Measurements from ENCODE around the gene TIMM13. TPM values are rescaled to one million over a fixed set of nuclear protein-coding genes. Genes with fewer than 3 reads are reported as not detected.
"Not testable (repeated sequence)": the region's sequence is repeated elsewhere in the genome, so short reads cannot be mapped to it uniquely, and the experiment has no call there.

The TIMM13 gene
- polyA plus RNA-seq, 6 donors from 2014 or later: 50.0 to 99.3 (median 70.8) TPM

- no peak overlapping the region for H3K27ac Mint-ChIP-seq
- H3K4me3 Mint-ChIP-seq: peak overlapping the region; percentile 9 to 79 (median 64)
- peaks cover 8 to 15% (median 12%) of the 10 kb centered on the region in 3 donors for H3K4me1 Mint-ChIP-seq
- no peaks in the 10 kb centered on the region for H3K9me3 Mint-ChIP-seq
- H3K36me3 Mint-ChIP-seq: no peaks in the 10 kb centered on the region
- DNase-seq (no peak), ATAC-seq (ENCODE audit: low read depth in 2 of 2) (no peak)
- peaks cover 0 to 22% (median 0%) of the 10 kb centered on the region in 3 donors for H3K27me3 Mint-ChIP-seq
Observed at GRCh38 chr19:2462635-2463421, 35.4 kb upstream of the TIMM13 start.

DNA sequence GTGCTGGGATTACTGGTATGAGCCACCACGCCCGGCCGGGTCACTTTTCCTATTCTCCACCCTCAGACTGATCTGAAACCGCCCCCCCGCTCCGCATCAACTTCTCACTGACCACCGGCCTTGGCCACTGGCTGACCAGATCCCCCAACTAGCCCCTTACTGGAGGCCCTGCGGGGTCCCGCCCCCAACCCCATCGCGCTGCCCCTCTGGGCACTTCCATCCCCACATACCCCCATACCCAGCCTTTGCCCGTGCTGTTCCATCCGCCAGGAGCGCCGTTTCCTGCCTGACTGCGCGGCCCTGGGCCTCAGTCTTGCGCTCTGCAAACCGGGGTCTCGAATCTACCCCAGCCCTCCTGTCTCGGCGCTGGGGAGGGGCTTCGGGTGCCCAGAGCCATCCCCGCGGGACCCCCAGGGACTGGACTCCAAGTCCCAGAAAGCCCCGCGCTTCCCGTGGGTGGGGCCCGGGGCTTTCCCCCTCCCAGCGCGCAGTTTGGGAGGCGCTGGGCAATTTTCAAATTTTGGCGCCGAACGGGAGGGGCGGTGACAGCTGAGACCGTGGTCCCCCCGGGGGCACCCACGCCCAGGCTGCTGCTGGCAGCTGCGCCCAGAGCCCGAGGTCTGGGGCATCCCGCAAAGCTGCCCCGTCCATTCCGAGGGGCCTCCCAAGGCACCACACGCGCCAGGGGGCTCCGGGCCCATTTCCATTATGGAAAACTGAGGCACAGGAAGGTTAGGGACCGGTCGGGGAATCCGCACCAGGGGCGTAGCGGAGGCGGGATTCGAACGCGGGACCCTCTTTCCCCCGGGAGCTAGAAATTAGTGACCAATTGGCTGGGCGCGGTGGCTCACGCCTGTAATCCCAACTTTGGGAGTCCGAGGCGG lies 34.6 kb upstream of the TIMM13 start:
- Mint-ChIP-seq H3K9me3 (no peaks in the 10 kb centered on the region), H3K4me1 (peaks cover 13 to 19% (median 17%) of the 10 kb centered on the region in 3 donors), H3K36me3 (no peaks in the 10 kb centered on the region), H3K4me3 (peak overlapping the region; percentile 70 to 90 (median 80)), H3K27me3 (peaks cover 0 to 22% (median 0%) of the 10 kb centered on the region in 3 donors), H3K27ac (peak overlapping the region in 1 of 6 donors; percentile 18)
- peak; percentile 39 for DNase-seq
- ATAC-seq (ENCODE audit: low read depth in 2 of 2): peak; percentile 74 to 77

- H3K27me3 Mint-ChIP-seq: peaks cover 0 to 22% (median 0%) of the 10 kb centered on the region in 3 donors
- ATAC-seq (ENCODE audit: low read depth in 2 of 2): no peak
- peak overlapping the region in 1 of 6 donors; percentile 11 for H3K27ac Mint-ChIP-seq
- peaks cover 16 to 24% (median 20%) of the 10 kb centered on the region in 3 donors for H3K4me1 Mint-ChIP-seq
- DNase-seq: no peak
- peak overlapping the region in 2 of 8 donors; percentile 61 to 62 for H3K4me3 Mint-ChIP-seq
- H3K9me3 Mint-ChIP-seq: no peaks in the 10 kb centered on the region
- no peaks in the 10 kb centered on the region for H3K36me3 Mint-ChIP-seq
Observed at GRCh38 chr19:2460245-2460644, 32.9 kb upstream of the TIMM13 start.

DNA sequence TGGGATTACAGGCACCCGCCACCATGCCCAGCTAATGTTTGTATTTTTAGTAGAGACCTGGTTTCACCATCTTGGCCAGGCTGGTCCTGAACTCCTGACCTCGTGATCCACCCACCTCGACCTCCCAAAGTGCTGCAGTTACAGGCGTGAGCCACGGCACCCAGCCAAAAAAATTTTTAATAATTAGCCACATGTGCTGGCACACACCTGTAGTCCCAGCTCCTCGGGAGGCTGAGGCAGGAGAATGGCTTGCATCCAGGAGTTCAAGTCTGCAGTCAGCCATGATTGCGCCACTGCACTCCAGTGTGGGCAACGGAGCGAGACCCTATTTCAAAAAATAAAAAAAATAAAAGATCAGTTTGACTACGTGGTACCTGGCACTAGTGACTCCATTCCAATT lies 31.4 kb upstream of the TIMM13 start:
- ATAC-seq (ENCODE audit: low read depth in 2 of 2); H3K36me3 Mint-ChIP-seq; H3K9me3 Mint-ChIP-seq; DNase-seq; H3K27ac Mint-ChIP-seq: not testable (repeated sequence)
- peak overlapping the region in 1 of 8 donors; percentile 30 for H3K4me3 Mint-ChIP-seq
- H3K4me1 Mint-ChIP-seq: peaks cover 22 to 29% (median 26%) of the 10 kb centered on the region in 3 donors
- peaks cover 0 to 22% (median 0%) of the 10 kb centered on the region in 3 donors for H3K27me3 Mint-ChIP-seq

- DNase-seq: no peak
- ATAC-seq (ENCODE audit: low read depth in 2 of 2): no peak
- H3K36me3 Mint-ChIP-seq: no peaks in the 10 kb centered on the region
- H3K9me3 Mint-ChIP-seq: no peaks in the 10 kb centered on the region
- H3K27me3 Mint-ChIP-seq: peaks cover 0 to 22% (median 0%) of the 10 kb centered on the region in 3 donors
- peaks cover 22 to 29% (median 26%) of the 10 kb centered on the region in 3 donors for H3K4me1 Mint-ChIP-seq
- H3K27ac Mint-ChIP-seq: no peak overlapping the region
- H3K4me3 Mint-ChIP-seq: peak overlapping the region in 3 of 8 donors; percentile 30 to 88 (median 53)
Observed at GRCh38 chr19:2458054-2458453, 30.7 kb upstream of the TIMM13 start.

DNA sequence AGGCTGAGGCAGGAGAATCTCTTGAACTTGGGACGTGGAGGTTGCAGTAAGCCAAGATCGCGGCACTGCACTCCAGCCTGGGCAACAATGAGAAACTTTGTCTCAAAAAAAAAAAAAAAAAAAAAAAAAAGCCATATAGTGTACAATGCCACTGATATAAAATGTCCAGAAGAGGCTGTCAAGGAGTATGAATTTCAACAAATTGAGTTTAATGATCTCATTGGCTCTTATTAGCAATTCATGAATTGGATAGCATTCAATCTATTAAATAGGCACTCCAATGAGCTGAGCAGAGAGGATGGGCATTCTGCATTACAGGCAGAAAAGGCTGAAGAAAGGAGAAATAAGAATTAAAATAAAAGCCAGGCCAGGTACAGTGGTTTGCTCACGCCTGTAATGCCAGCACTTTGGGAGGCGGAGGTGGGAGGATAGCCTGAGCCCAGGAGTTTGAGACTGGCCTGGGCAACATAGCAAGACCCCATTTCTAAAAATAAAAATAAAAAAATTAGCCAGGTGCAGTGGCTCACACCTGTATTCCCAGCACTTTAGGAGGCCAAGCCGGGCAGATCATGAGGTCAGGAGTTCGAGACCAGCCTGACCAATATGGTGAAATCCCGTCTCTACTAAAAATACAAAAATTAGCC lies 30.1 kb upstream of the TIMM13 start:
- Mint-ChIP-seq H3K27ac (peak overlapping the region in 4 of 6 donors; percentile 6 to 96 (median 84)), H3K36me3 (no peaks in the 10 kb centered on the region), H3K4me1 (peaks cover 22 to 29% (median 26%) of the 10 kb centered on the region in 3 donors), H3K27me3 (peaks cover 0 to 22% (median 0%) of the 10 kb centered on the region in 3 donors), H3K9me3 (no peaks in the 10 kb centered on the region), H3K4me3 (peak overlapping the region; percentile 77 to 93 (median 89))
- ATAC-seq (ENCODE audit: low read depth in 2 of 2) (no peak), DNase-seq (no peak)

- peak overlapping the region; percentile 77 to 93 (median 85) for H3K4me3 Mint-ChIP-seq
- peaks cover 0 to 9% (median 0%) of the 10 kb centered on the region in 3 donors for H3K27me3 Mint-ChIP-seq
- ATAC-seq (ENCODE audit: low read depth in 2 of 2) (peak; percentile 57 to 65), DNase-seq (peak; percentile 36)
- no peaks in the 10 kb centered on the region for H3K9me3 Mint-ChIP-seq
- no peaks in the 10 kb centered on the region for H3K36me3 Mint-ChIP-seq
- peak overlapping the region in 4 of 6 donors; percentile 44 to 94 (median 88) for H3K27ac Mint-ChIP-seq
- H3K4me1 Mint-ChIP-seq: peaks cover 15 to 21% (median 18%) of the 10 kb centered on the region in 3 donors
Observed at GRCh38 chr19:2455851-2456570, 28.6 kb upstream of the TIMM13 start.

GRCh38 chr19:2454962-2455850 lies 27.8 kb upstream of the TIMM13 start:
- Mint-ChIP-seq H3K9me3 (no peaks in the 10 kb centered on the region), H3K36me3 (no peaks in the 10 kb centered on the region), H3K4me1 (peaks cover 15 to 20% (median 17%) of the 10 kb centered on the region in 3 donors), H3K27me3 (peaks cover 0 to 4% (median 0%) of the 10 kb centered on the region in 3 donors), H3K4me3 (peak overlapping the region; percentile 77 to 93 (median 85)), H3K27ac (peak overlapping the region in 5 of 6 donors; percentile 39 to 86 (median 47))
- no peak for ATAC-seq (ENCODE audit: low read depth in 2 of 2)
- no peak for DNase-seq

- no peaks in the 10 kb centered on the region for H3K9me3 Mint-ChIP-seq
- peak overlapping the region; percentile 64 to 92 (median 82) for H3K4me3 Mint-ChIP-seq
- ATAC-seq (ENCODE audit: low read depth in 2 of 2) (no peak), DNase-seq (no peak)
- no peaks in the 10 kb centered on the region for H3K27me3 Mint-ChIP-seq
- peaks cover 16 to 17% (median 17%) of the 10 kb centered on the region in 3 donors for H3K4me1 Mint-ChIP-seq
- H3K36me3 Mint-ChIP-seq: no peaks in the 10 kb centered on the region
- peak overlapping the region in 2 of 6 donors; percentile 81 to 86 for H3K27ac Mint-ChIP-seq
Observed at GRCh38 chr19:2454199-2454961, 27.0 kb upstream of the TIMM13 start.

DNA sequence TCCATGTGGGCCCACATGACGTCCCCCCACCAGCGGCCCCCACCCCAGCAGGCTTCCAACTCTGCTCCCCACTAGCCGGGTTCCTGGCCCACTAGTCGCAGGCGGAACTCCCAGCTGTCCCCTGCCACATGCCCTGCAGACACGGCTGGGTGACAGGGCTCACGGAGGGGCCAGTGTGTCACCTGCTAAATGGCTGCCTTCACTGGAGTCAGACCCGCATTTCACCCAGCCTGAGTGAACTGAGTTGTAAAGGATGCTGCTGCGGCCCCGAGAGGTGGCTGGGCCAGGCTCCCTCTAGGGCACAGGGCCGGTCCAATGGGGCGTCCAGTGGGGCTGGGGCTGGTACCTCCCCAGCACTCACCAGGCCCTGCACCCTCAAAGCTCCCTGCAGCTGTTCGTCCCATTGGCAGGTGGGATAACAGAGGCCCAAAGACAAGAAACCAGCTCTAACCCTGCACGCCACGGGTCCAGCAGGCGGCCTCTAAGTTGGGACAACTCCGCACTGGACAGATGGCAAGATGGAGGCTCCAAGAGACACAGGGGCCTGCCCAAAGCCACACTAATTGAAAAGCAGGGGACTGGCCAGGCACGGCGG lies 26.1 kb upstream of the TIMM13 start:
- peak overlapping the region in 2 of 6 donors; percentile 49 to 56 for H3K27ac Mint-ChIP-seq
- peak overlapping the region in 5 of 8 donors; percentile 15 to 92 (median 53) for H3K4me3 Mint-ChIP-seq
- ATAC-seq (ENCODE audit: low read depth in 2 of 2): no peak
- peaks cover 17 to 19% (median 17%) of the 10 kb centered on the region in 3 donors for H3K4me1 Mint-ChIP-seq
- no peaks in the 10 kb centered on the region for H3K36me3 Mint-ChIP-seq
- H3K9me3 Mint-ChIP-seq: no peaks in the 10 kb centered on the region
- no peaks in the 10 kb centered on the region for H3K27me3 Mint-ChIP-seq
- no peak for DNase-seq

DNA sequence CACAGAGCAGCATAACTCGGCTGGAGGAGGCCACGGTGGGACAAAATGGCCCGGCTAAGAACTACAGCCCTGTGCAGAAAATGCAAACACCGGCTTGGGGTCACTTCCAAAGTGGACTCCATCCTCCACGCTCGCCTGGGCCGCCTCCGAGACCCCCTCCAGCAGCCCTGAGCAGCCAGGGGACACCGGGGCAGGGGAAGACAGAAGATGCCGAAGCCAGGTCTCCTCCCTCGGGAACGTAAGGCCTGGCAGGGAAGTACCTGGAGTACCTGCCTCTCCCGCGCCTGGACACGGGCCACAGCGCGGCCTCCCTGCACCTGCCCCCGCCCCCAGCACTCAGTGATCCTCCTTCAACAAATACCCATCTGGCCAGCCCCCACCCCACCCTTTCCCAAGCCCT lies 24.4 kb upstream of the TIMM13 start:
- Mint-ChIP-seq H3K4me3 (peak overlapping the region in 1 of 8 donors; percentile 49), H3K27me3 (no peaks in the 10 kb centered on the region), H3K27ac (no peak overlapping the region), H3K4me1 (peaks cover 10 to 23% (median 11%) of the 10 kb centered on the region in 3 donors), H3K9me3 (no peaks in the 10 kb centered on the region), H3K36me3 (no peaks in the 10 kb centered on the region)
- ATAC-seq (ENCODE audit: low read depth in 2 of 2) (no peak), DNase-seq (no peak)
